GM19025 (cell line): Measurements from ENCODE around the gene EMX2.
"Not testable (repeated sequence)": the region's sequence is repeated elsewhere in the genome, so short reads cannot be mapped to it uniquely, and the experiment has no call there.

ENCODE experiments used
- ATAC-seq: cut with Tn5 transposase; IDR thresholded peaks from one replicate; pipeline ENCODE4 v1.9.1; 2021; ENCODE audit warnings: mild to moderate bottlenecking, low read depth, moderate library complexity; ENCODE audit not compliant: unreplicated experiment

Gene EMX2

DNA sequence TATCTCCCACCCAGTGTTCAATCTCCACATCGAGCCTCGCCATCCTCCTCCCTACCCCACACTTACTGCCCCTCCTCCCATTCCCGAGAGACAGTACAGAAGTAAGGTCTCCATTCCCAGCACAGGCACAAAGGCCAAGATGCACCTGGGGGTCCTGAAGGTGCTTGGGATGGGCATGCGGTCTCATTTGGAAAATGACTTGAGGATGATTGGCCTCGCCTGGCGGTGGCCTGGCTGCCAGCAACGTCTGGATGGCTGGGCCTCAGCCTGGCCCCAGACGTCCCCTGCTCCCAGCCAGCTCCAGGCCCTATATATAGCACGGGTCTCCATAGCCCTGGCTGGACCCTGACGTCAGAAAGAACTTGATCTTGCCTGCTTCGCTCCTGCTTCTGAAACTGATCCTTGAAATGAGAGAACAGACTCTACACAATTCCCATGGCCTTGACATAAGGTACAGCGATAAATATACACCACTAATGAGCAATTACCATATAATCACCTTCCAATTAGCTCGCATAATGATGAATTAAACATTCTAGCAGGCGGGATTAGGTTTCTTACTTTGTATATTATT, 11.8 kb downstream of the EMX2 start:
- ATAC-seq = no peak

DNA sequence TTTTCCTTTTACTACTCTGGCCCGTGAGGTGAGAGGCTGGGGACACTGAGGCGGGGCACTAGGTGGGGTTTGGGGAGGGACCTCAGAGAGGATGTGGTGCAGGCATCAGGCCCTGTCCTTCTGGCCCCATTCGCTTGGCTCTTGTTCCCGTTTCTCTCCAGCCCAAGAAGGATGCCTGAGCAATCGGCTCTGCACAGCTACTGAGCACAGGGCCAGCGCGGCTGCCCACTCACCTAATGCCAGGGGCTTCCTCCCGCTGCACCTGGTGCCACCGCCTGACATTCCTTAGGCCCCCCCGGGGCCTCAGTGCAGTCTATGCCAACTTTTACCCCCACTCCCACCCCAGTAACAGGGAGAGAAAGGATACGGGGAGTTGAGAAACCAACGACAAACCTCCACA, 12.5 kb downstream of the EMX2 start:
- no peak for ATAC-seq

DNA sequence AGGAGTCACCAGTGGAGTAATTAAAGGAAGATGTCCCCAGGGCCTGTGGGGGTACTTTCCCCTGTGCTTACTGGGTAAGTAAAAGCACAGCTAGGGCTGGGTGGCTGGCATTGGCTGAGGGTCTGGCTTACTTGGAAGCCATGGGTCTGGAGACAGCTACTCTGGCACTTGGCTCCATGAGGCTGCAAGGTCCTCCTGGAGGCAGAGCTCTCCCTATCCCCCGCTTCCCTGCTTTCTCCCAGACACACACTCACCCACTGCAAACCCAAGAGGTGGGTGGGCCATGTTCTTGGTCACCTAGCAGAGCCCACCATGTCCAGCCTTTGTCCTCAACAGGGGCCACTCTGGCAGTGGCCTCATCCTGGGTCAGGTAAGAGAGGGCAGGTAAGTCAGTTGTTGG, 13.3 kb downstream of the EMX2 start:
- no peak for ATAC-seq

DNA sequence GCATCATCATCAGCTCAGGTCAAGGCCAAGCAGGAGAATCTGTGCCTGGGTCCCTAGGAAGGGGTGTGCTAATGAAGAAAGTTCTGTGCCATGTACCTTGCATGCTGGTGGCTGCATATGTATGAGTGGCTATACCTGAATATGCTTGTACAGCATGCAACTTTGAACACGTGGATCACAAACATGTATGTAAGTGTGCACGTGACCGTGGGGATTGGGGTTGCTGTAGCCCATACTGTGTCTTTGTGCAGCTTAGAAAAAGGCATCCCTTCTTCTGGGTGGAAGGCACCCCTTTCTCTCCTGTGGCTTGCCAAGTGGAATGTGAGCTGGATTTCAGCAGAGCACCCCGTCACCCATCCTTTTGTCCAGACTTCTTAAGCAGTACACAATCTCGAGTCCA, 13.8 kb downstream of the EMX2 start:
- ATAC-seq = no peak

DNA sequence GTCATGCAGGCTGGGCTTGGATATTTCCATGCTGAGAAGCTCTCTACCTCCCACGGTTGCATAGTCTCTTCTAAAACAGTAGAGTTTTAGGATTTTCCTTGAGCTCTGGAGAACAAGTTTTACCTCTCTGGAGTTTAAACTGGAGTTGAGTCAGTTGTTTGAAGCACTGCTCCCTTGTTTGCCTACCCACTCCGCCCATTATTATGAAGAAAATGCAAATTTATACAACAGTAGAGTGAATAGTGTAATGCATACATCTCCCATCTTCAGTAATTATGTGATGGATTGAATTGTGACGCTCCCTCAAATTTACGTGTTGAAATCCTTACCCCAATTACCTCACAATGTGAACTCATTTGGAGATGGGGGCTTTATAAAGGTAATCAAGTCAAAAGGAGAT, 17.2 kb downstream of the EMX2 start:
- no peak for ATAC-seq

DNA sequence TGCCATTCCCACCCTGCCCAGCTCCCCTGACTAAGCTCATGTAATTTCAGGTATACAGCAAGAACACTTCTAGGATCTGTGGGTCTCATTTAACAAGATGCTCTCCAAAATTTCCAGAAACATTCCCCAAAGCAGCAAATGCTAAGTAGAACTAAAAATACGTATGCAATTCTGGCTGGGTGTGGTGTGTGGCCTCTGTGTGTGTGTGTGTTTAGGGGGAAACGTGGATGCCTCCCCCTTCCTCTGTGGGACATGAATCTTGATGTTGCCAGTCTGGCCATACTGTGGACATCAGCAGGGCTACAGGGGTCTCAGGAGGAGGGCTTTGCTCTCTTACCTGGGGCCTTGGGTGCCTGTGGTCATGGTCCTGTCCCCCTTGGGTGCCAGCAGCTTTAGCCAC, 18.4 kb downstream of the EMX2 start:
- ATAC-seq = no peak

DNA sequence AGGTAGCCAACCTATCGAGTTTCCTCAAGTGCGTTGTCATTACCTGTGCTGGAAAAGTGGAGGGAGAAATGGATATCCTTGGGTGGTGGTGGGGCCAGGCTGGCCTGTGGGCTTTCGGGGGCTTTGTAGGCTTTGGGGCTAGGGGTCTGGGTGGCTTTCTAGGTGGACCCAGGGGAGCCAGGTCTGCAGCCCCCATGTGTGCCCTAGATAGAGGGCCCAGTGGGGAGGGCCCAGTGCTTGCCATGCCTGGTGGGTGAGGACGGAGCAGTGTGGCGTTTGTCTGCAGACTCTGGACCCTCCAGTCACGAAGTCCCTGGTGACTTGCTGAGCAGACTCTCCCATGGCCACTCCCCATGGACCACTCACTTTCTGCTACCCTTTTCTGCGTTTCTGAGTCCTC, 19.7 kb downstream of the EMX2 start:
- no peak for ATAC-seq

DNA sequence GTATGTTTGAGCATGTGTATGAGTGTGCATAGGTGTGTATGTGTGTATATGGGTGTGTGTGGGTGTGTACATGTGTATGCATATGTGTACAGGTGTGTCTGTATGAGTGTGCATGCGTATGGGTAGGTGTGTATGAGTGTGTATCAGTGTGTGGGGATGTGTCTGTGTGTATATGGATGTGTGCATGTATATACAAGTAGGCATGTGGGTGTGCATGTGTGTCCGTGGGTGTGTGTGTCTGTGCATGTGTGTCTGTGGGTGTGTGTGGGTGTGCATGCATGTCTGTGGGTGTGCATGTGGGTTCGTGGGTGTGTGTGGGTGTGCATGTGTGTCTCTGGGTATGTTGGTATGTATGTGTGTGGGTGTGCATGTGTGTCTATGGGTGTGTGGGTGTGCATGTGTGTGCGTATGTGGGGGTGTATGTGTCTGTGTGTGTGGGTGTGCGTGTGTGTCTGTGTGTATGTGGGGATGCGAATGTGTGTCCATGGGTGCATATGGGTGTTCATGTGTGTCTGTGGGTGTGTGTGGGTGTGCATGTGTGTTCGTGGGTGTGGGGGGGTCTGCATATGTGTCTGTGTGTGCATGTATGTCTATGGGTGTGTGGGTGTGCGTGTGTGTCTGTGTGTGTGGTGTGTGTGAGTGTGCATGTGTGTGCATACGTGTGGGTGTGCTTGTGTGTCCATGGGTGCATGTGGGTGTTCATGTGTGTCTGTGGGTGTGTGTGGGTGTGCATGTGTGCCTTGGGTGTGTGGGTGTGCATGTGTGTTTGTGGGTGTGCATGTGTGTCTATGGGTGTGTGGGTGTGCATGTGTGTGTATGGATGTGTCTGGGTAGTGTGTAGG, 20.6 kb downstream of the EMX2 start:
- ATAC-seq = no peak

DNA sequence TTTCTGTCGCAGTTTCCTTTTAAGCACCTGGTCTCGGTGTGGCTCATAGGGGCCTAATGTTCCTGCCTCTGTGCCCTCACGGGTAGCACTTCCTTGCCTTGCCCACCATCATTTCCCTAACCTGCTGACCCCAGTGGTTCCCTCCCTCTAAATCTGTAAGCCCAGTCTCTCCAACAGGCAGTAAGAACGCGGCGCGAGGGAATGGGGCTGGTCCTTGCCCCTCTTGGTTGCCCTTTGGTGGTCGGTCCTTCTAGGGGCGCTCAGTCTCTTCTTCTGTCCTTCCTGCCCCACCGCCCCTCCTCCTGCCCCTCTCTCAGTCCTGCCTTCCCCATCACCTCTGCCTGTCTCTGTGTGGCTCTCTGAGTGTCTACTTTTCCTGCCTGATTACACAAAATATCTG, 21.2 kb downstream of the EMX2 start:
- ATAC-seq = no peak

DNA sequence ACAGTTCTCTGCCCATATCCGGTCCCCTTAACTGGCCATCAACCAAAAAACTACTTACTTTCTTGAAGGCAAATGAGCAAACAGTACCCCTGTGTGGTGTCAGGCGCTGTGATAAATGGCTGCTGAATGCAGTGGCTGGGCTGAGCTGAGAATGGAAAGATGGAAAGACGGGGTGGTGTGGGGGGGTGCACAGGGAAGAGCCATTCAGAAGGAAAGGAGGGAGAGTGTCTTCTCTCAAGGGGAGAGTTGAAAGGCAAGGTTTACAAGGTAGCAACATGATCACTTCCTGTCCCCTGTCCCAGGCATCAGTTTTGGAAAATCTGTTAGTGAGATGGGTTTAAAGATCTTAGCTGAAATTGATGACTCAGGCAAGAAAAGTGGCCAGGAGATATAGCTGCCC, 22.5 kb downstream of the EMX2 start:
- no peak for ATAC-seq

DNA sequence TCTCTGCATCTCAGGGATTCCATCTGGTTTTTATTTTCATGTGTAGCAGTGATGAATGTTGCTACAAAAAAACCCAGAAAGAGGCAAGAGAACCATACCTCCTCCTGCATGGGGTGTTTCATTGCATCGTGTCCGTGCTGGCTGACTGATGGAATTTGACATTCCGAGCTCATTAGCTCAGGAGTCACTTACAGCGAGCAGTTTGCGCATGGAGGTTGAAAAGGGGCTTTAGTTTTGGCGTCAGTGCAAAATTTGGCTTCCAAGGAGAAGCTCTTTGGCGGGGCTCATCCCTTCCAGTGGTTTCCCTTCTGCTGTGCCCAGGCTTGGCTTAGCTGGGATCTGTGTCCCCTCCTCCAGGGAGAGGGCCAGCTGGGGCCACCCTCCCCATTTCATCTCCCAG, 25.8 kb downstream of the EMX2 start:
- no peak for ATAC-seq

DNA sequence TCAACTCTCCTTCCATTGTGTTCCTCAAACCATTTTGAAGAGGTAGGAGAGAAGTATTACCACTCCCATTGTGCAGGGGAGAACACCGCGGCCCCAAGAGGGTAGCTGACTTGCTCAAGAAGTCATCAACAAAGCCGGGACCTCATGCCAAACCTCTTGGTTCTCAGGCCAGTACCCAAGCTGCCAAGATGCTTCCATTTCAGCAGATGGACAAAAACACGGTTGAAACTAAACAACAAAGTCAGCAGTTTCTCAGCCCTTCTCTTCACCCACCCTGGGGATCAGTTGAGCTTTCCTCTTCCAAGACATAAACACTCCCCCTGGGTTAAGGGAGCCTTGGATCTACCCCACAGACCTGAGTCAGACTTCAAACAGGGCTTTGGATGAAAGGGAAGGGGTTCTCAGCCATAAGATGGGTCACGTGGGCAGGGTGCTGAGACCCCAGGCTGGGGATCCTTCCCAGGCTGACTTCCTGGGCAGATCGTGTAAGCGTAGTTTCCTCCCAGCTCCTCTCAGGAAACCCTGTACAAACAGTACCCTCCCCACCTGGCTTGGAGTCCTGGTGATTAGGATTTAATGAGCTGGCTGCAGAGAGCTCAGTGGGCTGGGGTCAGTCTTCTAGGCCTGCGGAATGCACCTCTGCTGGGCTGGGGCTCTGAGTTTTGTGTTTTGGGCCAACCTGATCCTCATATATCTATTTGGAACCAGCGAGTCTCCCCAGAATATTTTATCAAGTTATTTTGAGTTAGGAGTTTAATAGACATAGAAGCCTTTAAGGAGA, 27.3 kb downstream of the EMX2 start:
- ATAC-seq = no peak

DNA sequence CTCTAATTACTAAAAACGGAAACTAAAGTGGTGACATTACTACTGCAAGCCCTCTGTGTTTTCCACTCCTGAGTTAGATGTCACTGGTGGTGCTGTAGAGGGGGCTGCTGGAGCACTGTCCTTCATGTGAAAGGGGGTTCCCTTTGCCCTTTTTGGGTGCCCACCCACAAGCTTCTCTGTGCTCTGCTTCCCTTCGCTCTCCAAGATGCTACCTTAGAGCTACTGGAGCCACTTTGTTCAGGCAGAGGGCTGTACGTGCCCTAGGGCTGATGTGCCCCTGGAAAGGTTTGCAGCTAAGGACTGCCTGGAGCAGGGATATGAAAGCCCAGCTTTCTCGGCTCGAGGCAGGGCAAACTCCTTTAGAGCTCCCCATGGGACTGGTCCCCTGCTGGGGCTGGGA, 28.3 kb downstream of the EMX2 start:
- no peak for ATAC-seq

DNA sequence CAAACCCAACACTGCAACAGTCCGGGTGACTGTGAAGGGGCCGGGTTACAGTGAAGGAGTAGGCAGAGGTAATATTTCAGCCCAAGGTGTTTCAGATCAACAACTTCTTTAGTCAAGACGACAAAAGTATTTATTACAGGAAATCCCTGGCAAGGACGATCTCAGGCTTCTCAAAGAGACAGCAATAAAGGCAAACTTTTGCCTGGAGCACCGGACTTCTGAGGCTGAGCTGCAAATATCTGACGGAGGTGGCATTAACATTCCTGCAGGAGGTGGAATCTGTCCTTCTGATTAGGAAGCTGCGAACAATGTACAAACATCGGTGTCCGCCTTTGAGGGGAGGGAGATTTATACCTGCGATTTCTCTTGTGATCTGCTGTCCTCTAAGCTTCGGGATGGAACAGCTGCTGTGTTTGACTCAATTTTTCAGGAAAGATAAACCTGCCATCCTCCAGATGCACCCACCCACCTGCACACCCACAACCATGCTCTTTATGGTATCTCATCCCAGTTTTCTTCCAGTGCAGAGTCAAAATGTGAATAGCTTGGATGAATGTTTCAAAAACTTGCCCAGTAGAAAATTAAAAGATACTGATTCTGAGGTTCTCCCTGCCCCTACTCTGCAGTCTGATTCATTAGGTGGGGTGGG, 32.1 kb downstream of the EMX2 start:
- no peak for ATAC-seq

DNA sequence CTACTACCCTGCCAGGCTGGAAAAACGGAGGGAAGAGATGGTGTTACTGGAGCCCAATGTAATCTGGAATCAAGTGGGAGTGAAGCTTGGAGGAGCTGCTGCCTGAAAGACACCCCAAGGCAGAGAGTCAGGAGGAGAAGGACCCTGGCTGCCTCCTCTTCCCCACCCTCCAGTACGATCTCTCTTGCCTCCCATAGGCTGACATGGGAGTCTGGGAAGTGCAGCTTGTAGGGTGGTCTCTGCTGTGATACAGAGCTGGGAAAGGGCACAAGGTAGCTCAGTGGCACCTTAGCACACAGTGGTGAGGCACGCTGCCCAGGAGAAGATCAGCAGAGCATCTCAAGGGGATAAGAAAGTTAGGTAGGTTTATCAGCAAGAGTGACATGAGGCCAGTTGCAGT, 35.9 kb downstream of the EMX2 start:
- no peak for ATAC-seq

DNA sequence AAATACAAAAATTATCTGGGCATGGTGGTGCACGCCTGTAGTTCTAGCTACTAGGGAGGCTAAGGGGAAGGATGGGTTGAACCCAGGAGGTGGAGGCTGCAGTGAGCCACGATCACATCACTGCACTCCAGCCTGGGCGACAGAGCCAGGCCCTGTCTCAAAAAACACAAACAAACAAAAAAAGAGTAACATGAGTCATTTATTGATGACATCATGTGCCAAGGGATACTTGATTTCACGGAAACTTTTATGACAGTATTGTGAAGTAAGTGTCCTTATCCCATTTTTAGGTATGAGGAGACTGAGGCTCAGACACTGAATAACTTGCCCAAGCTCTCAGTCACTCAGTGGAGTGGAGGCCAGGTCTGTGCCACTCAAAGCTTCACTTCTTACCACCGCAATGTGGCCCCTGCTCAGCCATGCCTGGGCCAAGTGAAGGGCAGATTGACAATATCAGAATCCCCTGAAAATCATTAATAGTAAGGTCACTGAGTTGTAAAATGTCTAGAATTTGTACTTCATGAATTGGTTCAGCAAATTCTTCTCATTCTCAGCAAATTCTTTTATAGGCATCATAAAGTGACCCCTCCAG, 36.5 kb downstream of the EMX2 start:
- no peak for ATAC-seq

DNA sequence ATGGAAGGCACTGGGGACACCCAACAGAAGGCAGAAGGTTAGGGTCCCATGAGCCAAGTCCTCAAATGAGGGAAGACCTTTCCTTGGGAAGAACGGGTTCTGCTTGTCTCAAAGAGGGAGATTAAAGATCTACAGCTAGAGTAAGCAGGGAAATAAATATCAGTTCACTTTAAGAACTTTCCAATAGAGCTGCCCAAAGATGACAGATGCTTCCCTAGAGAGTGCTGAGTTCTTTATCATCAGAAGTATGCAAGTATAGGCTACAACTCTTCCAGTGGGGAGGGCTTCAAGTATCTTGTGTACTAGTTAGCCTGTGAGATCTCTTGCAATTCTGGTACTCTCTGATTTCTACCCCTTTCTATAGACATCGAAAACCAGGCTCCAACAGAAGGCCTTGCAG, 39.4 kb downstream of the EMX2 start:
- no peak for ATAC-seq

DNA sequence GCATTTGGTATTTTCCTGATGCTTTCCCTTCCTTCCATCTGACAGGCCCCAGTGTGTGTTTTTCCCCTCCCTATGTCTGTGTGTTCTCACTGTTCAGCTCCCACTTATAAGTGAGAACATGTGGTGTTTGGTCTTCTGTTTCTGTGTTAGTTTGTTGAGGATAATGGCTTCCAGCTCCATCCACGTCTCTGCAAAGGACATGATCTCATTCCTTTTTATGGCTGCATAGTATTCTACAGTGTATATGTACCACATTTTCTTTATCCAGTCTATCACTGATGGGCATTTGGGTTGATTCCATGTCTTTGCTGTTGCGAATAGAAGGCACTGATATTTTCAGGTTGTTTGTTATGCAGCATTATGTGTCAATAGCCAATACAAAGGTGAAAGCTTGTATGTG, 42.3 kb downstream of the EMX2 start:
- ATAC-seq = not testable (repeated sequence)

DNA sequence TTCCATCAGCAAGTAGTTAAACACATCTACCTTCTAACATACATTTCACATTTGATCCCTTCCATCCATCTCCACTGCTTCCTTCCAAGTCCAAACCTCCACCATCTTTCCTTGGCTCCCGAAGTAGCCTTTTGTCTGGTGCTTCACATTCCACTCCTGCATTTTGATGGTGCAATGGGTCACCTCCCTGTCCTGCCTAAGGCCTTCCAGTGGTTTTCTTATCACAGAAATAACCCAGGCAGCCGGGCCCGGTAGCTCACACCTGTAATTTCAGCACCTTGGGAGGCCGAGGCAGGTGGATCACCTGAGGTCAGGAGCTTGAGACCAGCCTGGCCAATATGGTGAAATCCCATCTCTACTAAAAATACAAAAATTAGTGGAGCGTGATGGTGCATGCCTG, 44.5 kb downstream of the EMX2 start:
- no peak for ATAC-seq

DNA sequence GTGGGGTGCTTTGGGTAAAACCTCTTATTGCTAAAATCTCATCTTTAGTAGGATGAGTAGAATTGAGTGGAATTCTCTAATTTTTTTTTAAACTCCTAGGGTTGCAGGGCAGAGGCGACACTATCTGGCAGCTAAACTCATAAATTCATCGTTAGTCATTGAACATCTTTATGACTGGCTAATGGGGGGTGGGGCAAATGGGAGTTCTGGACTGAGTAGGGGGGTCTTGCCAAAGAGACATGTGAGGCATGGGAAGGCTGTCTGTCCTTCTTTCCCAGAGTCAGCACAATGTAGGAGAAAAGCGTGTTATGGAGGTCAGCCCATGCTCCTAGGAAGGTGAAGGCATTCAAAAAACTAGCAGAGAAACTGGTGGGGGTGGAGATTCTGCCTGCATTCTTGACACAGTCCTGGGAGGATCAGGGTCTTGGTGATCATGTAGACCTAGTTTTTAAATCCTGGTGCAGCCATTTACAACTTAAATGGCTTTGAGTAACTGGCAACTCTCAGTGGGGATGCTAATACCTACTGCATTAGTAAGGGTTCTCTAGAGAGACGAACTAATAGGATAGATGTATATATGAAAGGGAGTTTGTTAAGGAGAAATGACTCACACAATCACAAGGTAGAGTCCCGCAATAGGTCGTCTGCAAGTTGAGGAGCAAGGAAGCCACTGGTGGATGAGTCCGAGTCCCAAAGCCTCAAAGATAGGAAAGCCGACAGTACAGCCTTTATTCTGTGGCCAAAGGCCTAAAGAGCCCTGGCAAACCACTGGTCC, 47.7 kb downstream of the EMX2 start:
- no peak for ATAC-seq
